ENCODE data around the gene LMX1B. TPM values are rescaled to one million over a fixed set of nuclear protein-coding genes. Genes with fewer than 3 reads are reported as not detected.

The LMX1B gene
- total RNA-seq, 1 donor from 2014 or later: not detected

GRCh38 chr9:126743041-126743440 lies 129.3 kb downstream of the LMX1B start:
- DNase-seq (ENCODE audit: low spot score): no peak

DNA sequence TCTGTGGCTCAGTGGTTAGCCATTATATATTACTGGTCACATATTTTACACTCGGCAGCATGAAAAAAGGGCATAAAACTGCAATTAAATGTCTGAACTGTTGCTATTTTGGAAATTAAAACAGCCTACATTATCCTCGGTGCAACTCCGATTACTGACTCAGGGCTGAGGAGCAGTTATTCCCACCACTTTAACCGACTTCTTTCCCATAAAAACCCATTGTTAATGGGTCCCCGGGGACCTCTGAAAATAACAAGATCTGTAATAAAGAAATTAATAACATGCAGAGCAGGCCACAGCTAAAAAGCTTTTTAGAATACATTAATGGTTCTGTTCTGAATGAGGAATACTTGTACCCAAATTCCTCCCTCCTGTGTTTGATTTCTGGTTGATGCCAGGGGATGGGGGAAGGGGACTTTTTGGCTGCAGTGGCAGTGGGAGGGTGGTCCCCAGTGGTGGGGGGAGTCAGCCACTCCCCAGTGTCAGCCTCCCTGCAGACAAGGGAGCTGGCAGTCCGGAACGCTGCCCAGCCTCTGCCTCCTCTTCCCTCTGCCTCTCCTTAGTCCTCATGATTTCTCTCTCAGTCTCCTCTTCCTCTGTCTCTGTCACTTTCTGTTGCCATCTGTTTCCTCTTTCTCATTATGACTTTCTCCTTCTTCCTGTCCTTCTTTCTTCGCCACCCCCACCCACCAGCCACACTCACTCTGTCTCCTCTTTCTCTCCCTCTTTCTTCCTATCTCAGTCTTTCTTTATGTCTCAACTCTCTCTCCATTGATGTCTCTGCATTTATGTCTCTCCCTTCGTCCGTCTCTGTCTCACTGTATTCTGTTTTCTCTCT lies 132.1 kb downstream of the LMX1B start:
- DNase-seq (ENCODE audit: low spot score): no peak

Other genes with a start within 250 kb of the LMX1B start
- gene ZBTB43, start 191.1 kb downstream of the LMX1B start, total RNA-seq (ENCODE audit: insufficient read depth, low replicate concordance): 9.9 TPM
- gene ZBTB34, start 246.7 kb downstream of the LMX1B start, total RNA-seq (ENCODE audit: insufficient read depth, low replicate concordance): 21.4 TPM

Data from umbilical cord (tissue), 2 donors.